A673 (cell line): Measurements from ENCODE around the gene GAL3ST2.

ENCODE experiments used
- EZH2 ChIP-seq: fragments of 200-600 bp; sonication (generic); IDR thresholded peaks from 2 replicates; pipeline ENCODE4 v1.6.1; 2017; ENCODE audit warnings: borderline replicate concordance, low read depth, mild to moderate bottlenecking, mixed read lengths, antibody characterized with exemption, low read length; ENCODE audit not compliant: poor library complexity, severe bottlenecking
- TF ChIP-seq, protein P1 (sequence below): fragments of 300-800, 200-600 bp; sonication (generic); conservative IDR thresholded peaks from 2 replicates; pipeline ENCODE4 v1.5.1; 2017; ENCODE audit warnings: low read depth, mild to moderate bottlenecking, antibody characterized with exemption, low read length, moderate library complexity, mixed read lengths

- TF ChIP-seq, protein P1, sequence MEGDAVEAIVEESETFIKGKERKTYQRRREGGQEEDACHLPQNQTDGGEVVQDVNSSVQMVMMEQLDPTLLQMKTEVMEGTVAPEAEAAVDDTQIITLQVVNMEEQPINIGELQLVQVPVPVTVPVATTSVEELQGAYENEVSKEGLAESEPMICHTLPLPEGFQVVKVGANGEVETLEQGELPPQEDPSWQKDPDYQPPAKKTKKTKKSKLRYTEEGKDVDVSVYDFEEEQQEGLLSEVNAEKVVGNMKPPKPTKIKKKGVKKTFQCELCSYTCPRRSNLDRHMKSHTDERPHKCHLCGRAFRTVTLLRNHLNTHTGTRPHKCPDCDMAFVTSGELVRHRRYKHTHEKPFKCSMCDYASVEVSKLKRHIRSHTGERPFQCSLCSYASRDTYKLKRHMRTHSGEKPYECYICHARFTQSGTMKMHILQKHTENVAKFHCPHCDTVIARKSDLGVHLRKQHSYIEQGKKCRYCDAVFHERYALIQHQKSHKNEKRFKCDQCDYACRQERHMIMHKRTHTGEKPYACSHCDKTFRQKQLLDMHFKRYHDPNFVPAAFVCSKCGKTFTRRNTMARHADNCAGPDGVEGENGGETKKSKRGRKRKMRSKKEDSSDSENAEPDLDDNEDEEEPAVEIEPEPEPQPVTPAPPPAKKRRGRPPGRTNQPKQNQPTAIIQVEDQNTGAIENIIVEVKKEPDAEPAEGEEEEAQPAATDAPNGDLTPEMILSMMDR: no peak
- TF ChIP-seq EZH2: no peak
These were observed 31.3 kb upstream of the GAL3ST2 start for GRCh38 chr2:241745276-241745675.
